H9 (cell line): ENCODE data around the gene HIPK1. TPM values are rescaled to one million over a fixed set of nuclear protein-coding genes. Genes with fewer than 3 reads are reported as not detected.
A peak's percentile ranks its signal among the peaks of the same experiment; 100 is the strongest.

Source experiments
- DNase-seq: peaks from one replicate; pipeline ENCODE4 v3.0.0-alpha.2; 2017
- H2AFZ ChIP-seq: one replicate; pipeline ENCODE4 v1.6.1; 2013; ENCODE audit warnings: mild to moderate bottlenecking, low read length, control low read depth, moderate library complexity
- H2AK5ac ChIP-seq: 2 replicates; pipeline ENCODE4 v1.6.1; 2013; ENCODE audit warnings: low read length, control low read depth, mixed read lengths; ENCODE audit not compliant: insufficient read length
- H2BK120ac ChIP-seq: one replicate; pipeline ENCODE4 v1.6.1; 2013; ENCODE audit warnings: low read depth, mild to moderate bottlenecking, low read length, control low read depth, inconsistent platforms; ENCODE audit not compliant: poor library complexity, severe bottlenecking
- H2BK12ac ChIP-seq: 2 replicates; pipeline ENCODE4 v1.6.1; 2013; ENCODE audit warnings: low read length, control low read depth, mixed read lengths, low read depth; ENCODE audit not compliant: insufficient read length
- H2BK15ac ChIP-seq: 2 replicates; pipeline ENCODE4 v1.6.1; 2013; ENCODE audit warnings: low read depth, low read length, control low read depth
- H2BK20ac ChIP-seq: one replicate; pipeline ENCODE4 v1.6.1; 2013; ENCODE audit warnings: low read depth, mild to moderate bottlenecking, low read length, control low read depth, inconsistent platforms; ENCODE audit not compliant: poor library complexity, severe bottlenecking
- H2BK5ac ChIP-seq: 2 replicates; pipeline ENCODE4 v1.6.1; 2013; ENCODE audit warnings: low read length, control low read depth, mixed read lengths; ENCODE audit not compliant: insufficient read length
- H3K14ac ChIP-seq: 2 replicates; pipeline ENCODE4 v1.6.1; 2013; ENCODE audit warnings: low read length, control low read depth; ENCODE audit not compliant: insufficient read depth
- H3K18ac ChIP-seq: 2 replicates; pipeline ENCODE4 v1.6.1; 2013; ENCODE audit warnings: low read depth, mild to moderate bottlenecking, mixed read lengths, low read length, control low read depth; ENCODE audit not compliant: insufficient read length
- H3K23ac ChIP-seq: 2 replicates; pipeline ENCODE4 v1.6.1; 2013; ENCODE audit warnings: low read length, control low read depth, mixed read lengths, low read depth; ENCODE audit not compliant: insufficient read length
- H3K23me2 ChIP-seq: 2 replicates; pipeline ENCODE4 v1.6.1; 2013; ENCODE audit warnings: low read depth, mild to moderate bottlenecking, mixed read lengths, low read length, control low read depth; ENCODE audit not compliant: insufficient read length, poor library complexity, severe bottlenecking
- H3K27ac ChIP-seq: 2 replicates; pipeline ENCODE4 v1.5.1; 2013; ENCODE audit warnings: low read length, control low read depth, mixed read lengths, low read depth; ENCODE audit not compliant: insufficient read length
- H3K27me3 ChIP-seq: 2 replicates; pipeline ENCODE4 v1.6.1; 2013; ENCODE audit warnings: low read length, control low read depth, inconsistent platforms; ENCODE audit not compliant: insufficient read depth
- H3K4ac ChIP-seq: 2 replicates; pipeline ENCODE4 v1.6.1; 2013; ENCODE audit warnings: low read depth, mild to moderate bottlenecking, control low read depth, inconsistent platforms, low read length, moderate library complexity
- H3K4me1 ChIP-seq: 2 replicates; pipeline ENCODE4 v1.6.1; 2013; ENCODE audit warnings: low read length, control low read depth, inconsistent platforms; ENCODE audit not compliant: insufficient read depth
- H3K4me2 ChIP-seq: 2 replicates; pipeline ENCODE4 v1.6.1; 2013; ENCODE audit warnings: low read length, control low read depth, mixed read lengths; ENCODE audit not compliant: insufficient read length, insufficient read depth
- H3K56ac ChIP-seq: 2 replicates; pipeline ENCODE4 v1.6.1; 2013; ENCODE audit warnings: low read depth, mild to moderate bottlenecking, mixed read lengths, low read length, control low read depth; ENCODE audit not compliant: insufficient read length
- H3K79me1 ChIP-seq: 2 replicates; pipeline ENCODE4 v1.6.1; 2013; ENCODE audit warnings: low read depth, mild to moderate bottlenecking, moderate library complexity, low read length, control low read depth, inconsistent platforms; ENCODE audit not compliant: insufficient read depth, poor library complexity, severe bottlenecking
- H3K79me2 ChIP-seq: 2 replicates; pipeline ENCODE4 v1.6.1; 2013; ENCODE audit warnings: low read length, control low read depth, inconsistent platforms; ENCODE audit not compliant: insufficient read depth
- H3K9ac ChIP-seq: 2 replicates; pipeline ENCODE4 v1.6.1; 2013; ENCODE audit warnings: low read length, control low read depth, mixed read lengths; ENCODE audit not compliant: insufficient read length; ENCODE audit errors: extremely low read depth
- H3K9me3 ChIP-seq: one replicate; pipeline ENCODE4 v1.6.1; 2013; ENCODE audit warnings: low read depth, low read length, inconsistent platforms; ENCODE audit not compliant: control insufficient read depth
- H3T11ph ChIP-seq: one replicate; pipeline ENCODE4 v1.6.1; 2013; ENCODE audit warnings: mild to moderate bottlenecking, low read length, control low read depth, inconsistent platforms
- H4K20me1 ChIP-seq: one replicate; pipeline ENCODE4 v1.6.1; 2013; ENCODE audit not compliant: control insufficient read depth, insufficient read length, insufficient read depth
- H4K5ac ChIP-seq: 2 replicates; pipeline ENCODE4 v1.6.1; 2013; ENCODE audit warnings: low read depth, mild to moderate bottlenecking, mixed read lengths, low read length, control low read depth; ENCODE audit not compliant: insufficient read length
- H4K8ac ChIP-seq: replicated peaks from 2 replicates; pipeline ENCODE4 v1.6.1; 2013; ENCODE audit warnings: low read length, control low read depth, mixed read lengths, low read depth; ENCODE audit not compliant: insufficient read length
- H4K91ac ChIP-seq: 2 replicates; pipeline ENCODE4 v1.6.1; 2013; ENCODE audit warnings: low read depth, mild to moderate bottlenecking, moderate library complexity, mixed read lengths, low read length, control low read depth; ENCODE audit not compliant: insufficient read length
- H3K27ac Mint-ChIP-seq, 3 experiments: 2 replicates in 2 of 3; 3 replicates in 1 of 3; pipeline ENCODE4 v1.8.0; 2020 to 2021; ENCODE audit warnings: mixed read lengths in 3 of 3, mild to moderate bottlenecking in 1 of 3, moderate library complexity in 1 of 3
- H3K27me3 Mint-ChIP-seq: 2 replicates; pipeline ENCODE4 v1.8.0; 2021; ENCODE audit warnings: low read depth, mild to moderate bottlenecking, moderate library complexity, mixed read lengths
- H3K36me3 Mint-ChIP-seq, 3 experiments: 2 replicates in 2 of 3; 3 replicates in 1 of 3; pipeline ENCODE4 v1.8.0; 2020 to 2021; ENCODE audit warnings: low read depth in 3 of 3, mixed read lengths in 3 of 3; ENCODE audit not compliant: insufficient read depth in 1 of 3
- H3K4me1 Mint-ChIP-seq, 2 experiments: 2 replicates each; pipeline ENCODE4 v1.8.0; 2020; ENCODE audit warnings: mixed read lengths in 2 of 2
- H3K4me3 Mint-ChIP-seq, 2 experiments: 2 replicates in 1 of 2; 3 replicates in 1 of 2; pipeline ENCODE4 v1.8.0; 2020 to 2021; ENCODE audit warnings: mild to moderate bottlenecking in 2 of 2, mixed read lengths in 2 of 2, moderate library complexity in 1 of 2
- H3K9me3 Mint-ChIP-seq, 2 experiments: 2 replicates in 1 of 2; 3 replicates in 1 of 2; pipeline ENCODE4 v1.8.0; 2020; ENCODE audit warnings: mild to moderate bottlenecking in 2 of 2, mixed read lengths in 2 of 2, moderate library complexity in 1 of 2
- CTCF ChIP-seq: fragments of 200-600 bp; sonication (generic); conservative IDR thresholded peaks from 3 replicates; pipeline ENCODE4 v1.8.0; 2021; ENCODE audit warnings: antibody characterized with exemption, mild to moderate bottlenecking
- WGBS: extraction: QIAGEN DNeasy Blood & Tissue Kit; methylation state at CpG from one replicate; pipeline ENCODE4 v1.1.7; 2013; ENCODE audit warnings: missing lambda C conversion rate, low lambda C conversion rate, mixed read lengths; ENCODE audit not compliant: insufficient read length; ENCODE audit errors: extremely low coverage; 5-methylcytosine and 5-hydroxymethylcytosine counted together
- total RNA-seq: library from RNA; stranded (reverse); gene quantifications from 2 replicates; pipeline ENCODE4 v1.2.1, GENCODE V29; 2021

Gene HIPK1
- total RNA-seq, 1 experiment from 2014 or later = 65.7 TPM

- no peak overlapping the region for H3K9ac ChIP-seq
- H2BK15ac ChIP-seq = no peak overlapping the region
- no peak overlapping the region for H2BK20ac ChIP-seq
- Mint-ChIP-seq H3K27me3 (peaks cover 6% of the 10 kb centered on the region), H3K4me3 (no peak overlapping the region), H3K4me1 (peaks cover 47 to 49% of the 10 kb centered on the region in 2 experiments), H3K9me3 (peaks cover 32 to 33% of the 10 kb centered on the region in 2 experiments), H3K36me3 (peaks cover 52 to 77% (median 76%) of the 10 kb centered on the region in 3 experiments), H3K27ac (peak overlapping the region in 2 of 3 experiments; percentile 3 to 32; a peak in 2 of 7 replicates)
- H3K18ac ChIP-seq = no peak overlapping the region
- no peaks in the 10 kb centered on the region for H4K20me1 ChIP-seq
- no peak overlapping the region for H4K8ac ChIP-seq
- no peak overlapping the region for H2BK12ac ChIP-seq
- H4K5ac ChIP-seq = no peak overlapping the region
- H3T11ph ChIP-seq = no peak overlapping the region
- peaks cover 6% of the 10 kb centered on the region for H3K79me1 ChIP-seq
- peaks cover 9% of the 10 kb centered on the region for H3K9me3 ChIP-seq
- no peak overlapping the region for H3K23ac ChIP-seq
- WGBS = no CpG with 5 or more reads among the region's 7 CpGs
- no peak overlapping the region for H2AFZ ChIP-seq
- H3K23me2 ChIP-seq = peaks cover 10% of the 10 kb centered on the region
- no peak overlapping the region for H2BK120ac ChIP-seq
- DNase-seq = no peak
- peaks cover 6% of the 10 kb centered on the region; the same call in 1 of the 2 replicates for H3K79me2 ChIP-seq
- H3K4ac ChIP-seq = no peak overlapping the region
- no peaks in the 10 kb centered on the region for H3K27me3 ChIP-seq
- H3K4me2 ChIP-seq = no peak overlapping the region
- TF ChIP-seq CTCF = no peak
- H2BK5ac ChIP-seq = no peak overlapping the region
- H2AK5ac ChIP-seq = no peak overlapping the region
- H3K14ac ChIP-seq = 0 out of 2 replicates have a peak overlapping the region, but pooled peaks have one; percentile 4
- H3K56ac ChIP-seq = no peak overlapping the region
- no peak overlapping the region for H4K91ac ChIP-seq
- no peak overlapping the region for H3K27ac ChIP-seq
- H3K4me1 ChIP-seq = peaks cover 10% of the 10 kb centered on the region; the same call in 1 of the 2 replicates
These were observed 54.7 kb downstream of the HIPK1 start for GRCh38 chr1:113983826-113984225.
